Activated CD4-positive, alpha-beta T cell treated with anti-CD3 and anti-CD28 coated beads for 36 hours (primary cell): ENCODE measurements around the gene OGT. TPM values are rescaled to one million over a fixed set of nuclear protein-coding genes. Genes with fewer than 3 reads are reported as not detected.

Experiments
- ATAC-seq: fragments of 200-7000 bp; cut with Tn5 transposase; one replicate; pipeline ENCODE4 v1.10.0; 2021; ENCODE audit warnings: mild to moderate bottlenecking, moderate library complexity
- CTCF ChIA-PET: fragments of 350-600 bp; sonication (Branson Sonifier 250); formaldehyde crosslinking; loops from one replicate; lab custom pipeline; 2021; ENCODE audit warnings: antibody characterized with exemption; lab: Charles Lee
- POLR2A ChIA-PET: fragments of 350-600 bp; sonication (Branson Sonifier 250); formaldehyde crosslinking; loops from one replicate; lab custom pipeline; 2021; ENCODE audit warnings: antibody characterized with exemption, inconsistent platforms; lab: Charles Lee
- DNase-seq: peaks from one replicate; pipeline ENCODE4 v3.0.0-alpha.2; 2020
- H3K27ac Mint-ChIP-seq: one replicate; pipeline ENCODE4 v1.8.0; 2021; ENCODE audit warnings: mixed read lengths
- H3K27me3 Mint-ChIP-seq: one replicate; pipeline ENCODE4 v1.8.0; 2021; ENCODE audit warnings: mixed read lengths
- H3K36me3 Mint-ChIP-seq: one replicate; pipeline ENCODE4 v1.8.0; 2021; ENCODE audit warnings: low read depth, mixed read lengths
- H3K4me1 Mint-ChIP-seq: one replicate; pipeline ENCODE4 v1.8.0; 2021; ENCODE audit warnings: mixed read lengths
- H3K4me3 Mint-ChIP-seq: one replicate; pipeline ENCODE4 v1.8.0; 2021; ENCODE audit warnings: mild to moderate bottlenecking, moderate library complexity, mixed read lengths
- H3K9me3 Mint-ChIP-seq: one replicate; pipeline ENCODE4 v1.8.0; 2021; ENCODE audit warnings: low read depth, mixed read lengths
- intact Hi-C, 2 experiments: fragments of 100-400 bp; cut with DNase I in 1 of 2; cut with micrococcal nuclease in 1 of 2; formaldehyde crosslinking; loops; one replicate each; pipeline versions ENCODE4 v1.14.2 to v1.15.1; 2022 to 2024; cut with DNase I, micrococcal nuclease
- total RNA-seq, 2 experiments: library from RNA; stranded (reverse); gene quantifications; one replicate each; pipeline ENCODE4 v1.2.3, GENCODE V29; 2021

Gene OGT
- total RNA-seq, 2 experiments from 2014 or later = 331 to 339 TPM

DNA sequence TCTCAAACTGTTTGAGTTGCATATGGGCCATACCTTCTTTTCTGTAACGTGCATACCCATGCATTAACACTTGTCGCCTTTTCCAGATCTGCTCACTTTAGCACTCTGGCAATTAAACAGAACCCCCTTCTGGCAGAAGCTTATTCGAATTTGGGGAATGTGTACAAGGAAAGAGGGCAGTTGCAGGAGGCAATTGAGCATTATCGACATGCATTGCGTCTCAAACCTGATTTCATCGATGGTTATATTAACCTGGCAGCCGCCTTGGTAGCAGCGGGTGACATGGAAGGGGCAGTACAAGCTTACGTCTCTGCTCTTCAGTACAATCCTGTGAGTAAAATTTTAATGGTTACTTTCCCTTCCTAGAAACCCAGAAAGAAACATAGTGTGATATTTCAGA, 4.8 kb downstream of the OGT start:
- Mint-ChIP-seq H3K27ac (peak overlapping the region; percentile 73), H3K4me1 (peaks cover 29% of the 10 kb centered on the region), H3K27me3 (no peaks in the 10 kb centered on the region), H3K36me3 (peaks cover 81% of the 10 kb centered on the region), H3K4me3 (peak overlapping the region; percentile 96), H3K9me3 (no peaks in the 10 kb centered on the region)
- POLR2A ChIA-PET = no interaction called here
- CTCF ChIA-PET = interaction anchor here (1.2 kb wide), 1 partner anchor 26 kb away, joined by 3 read pairs; no protein-coding TSS in a partner anchor
- ATAC-seq (no peak), DNase-seq (no peak)
- intact Hi-C loops = loop anchor here in 1 of 2 experiments (10.0 kb wide), 1 partner anchor 737 kb away; the partner anchor contains the start of gene RPS4X

DNA sequence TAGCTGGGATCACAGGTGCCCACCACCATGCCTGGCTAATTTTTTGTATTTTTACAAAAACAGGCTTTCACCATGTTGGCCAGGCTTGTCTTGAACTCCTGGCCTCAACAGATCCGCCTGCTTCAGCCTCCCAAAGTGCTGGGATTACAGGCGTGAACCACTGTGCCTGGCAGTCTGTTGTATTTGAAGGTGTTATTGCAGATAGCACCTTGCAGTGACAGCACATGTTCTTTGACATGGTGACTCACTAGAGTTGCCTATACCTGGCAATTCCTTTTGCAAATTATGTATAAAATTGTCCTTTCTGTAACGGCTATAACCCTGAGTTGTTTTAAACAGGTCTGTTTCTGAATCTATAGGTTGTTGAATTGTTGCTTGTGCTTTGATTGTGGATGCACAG, 7.9 kb downstream of the OGT start:
- POLR2A ChIA-PET = interaction anchor here (6.1 kb wide), 1 partner anchor 8 kb away, joined by 56 read pairs; the partner anchor contains the start of gene OGT
- Mint-ChIP-seq H3K27ac (peak overlapping the region; percentile 98), H3K4me3 (peak overlapping the region; percentile 96), H3K4me1 (peaks cover 50% of the 10 kb centered on the region), H3K36me3 (peaks cover 74% of the 10 kb centered on the region), H3K27me3 (no peaks in the 10 kb centered on the region), H3K9me3 (no peaks in the 10 kb centered on the region)
- peak; percentile 25 for ATAC-seq
- intact Hi-C loops = loop anchor here (1.0 to 2.0 kb wide), 3 partner anchors 8 to 78 kb away; partner anchors contain the start of gene CXCR3 (in 2 of the 2)
- DNase-seq = peak; percentile 20
- CTCF ChIA-PET = interaction anchor here (0.9 kb wide), 1 partner anchor 46 kb away, joined by 3 read pairs; no protein-coding TSS in a partner anchor

DNA sequence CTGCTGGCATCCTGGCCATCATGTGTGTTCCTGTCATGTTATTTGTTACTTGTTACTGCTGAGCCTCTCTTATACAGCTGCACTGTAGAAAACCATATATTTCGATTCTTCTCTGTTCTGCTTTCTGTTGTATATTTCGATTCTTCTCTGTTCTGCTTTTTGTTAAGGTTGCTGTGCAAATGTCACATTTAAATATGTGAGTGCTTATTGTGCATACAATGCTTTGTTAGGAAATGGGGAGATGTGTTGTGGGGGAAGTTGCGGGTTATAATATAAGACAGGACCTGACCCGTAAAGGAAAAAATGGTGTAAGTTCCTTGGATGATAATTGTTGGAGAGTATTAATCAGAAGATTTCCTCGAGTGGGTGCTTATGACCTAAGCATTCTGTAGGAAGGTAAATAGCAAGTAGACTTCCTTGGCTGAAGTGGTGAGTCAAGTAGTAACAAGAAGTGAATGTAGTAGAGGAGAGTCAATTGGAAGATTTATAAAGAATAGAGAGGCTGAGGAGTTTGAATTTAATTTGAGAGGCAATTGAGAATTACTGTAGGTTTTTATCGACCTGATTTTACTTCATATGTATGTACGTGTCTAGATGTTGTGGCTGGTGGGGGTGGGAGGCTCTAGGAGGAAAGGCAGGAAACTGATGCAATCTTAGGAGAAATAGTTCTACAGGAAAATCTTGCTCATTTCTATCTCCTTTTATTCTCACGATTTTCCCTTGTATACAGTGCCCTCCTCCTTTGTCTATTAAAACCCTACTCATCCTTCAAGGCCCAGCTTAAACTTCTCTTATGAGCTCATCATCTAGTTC, 8.5 kb downstream of the OGT start:
- intact Hi-C loops = loop anchor here (1.0 to 2.0 kb wide), 3 partner anchors 9 to 77 kb away; partner anchors contain the start of gene CXCR3 (in 2 of the 2)
- peaks cover 54% of the 10 kb centered on the region for H3K4me1 Mint-ChIP-seq
- ATAC-seq (peak; percentile 60), DNase-seq (peak; percentile 49)
- H3K27me3 Mint-ChIP-seq = no peaks in the 10 kb centered on the region
- H3K27ac Mint-ChIP-seq = peak overlapping the region; percentile 98
- no peaks in the 10 kb centered on the region for H3K9me3 Mint-ChIP-seq
- CTCF ChIA-PET = interaction anchor here (0.8 to 1.4 kb wide), 3 partner anchors 10 to 111 kb away, joined by 3 to 5 read pairs (median 3); no protein-coding TSS in a partner anchor
- POLR2A ChIA-PET = interaction anchor here (0.6 to 6.1 kb wide), 2 partner anchors 8 to 77 kb away, joined by 3 to 56 read pairs; partner anchors contain the start of gene OGT
- peaks cover 73% of the 10 kb centered on the region for H3K36me3 Mint-ChIP-seq
- peak overlapping the region; percentile 96 for H3K4me3 Mint-ChIP-seq

DNA sequence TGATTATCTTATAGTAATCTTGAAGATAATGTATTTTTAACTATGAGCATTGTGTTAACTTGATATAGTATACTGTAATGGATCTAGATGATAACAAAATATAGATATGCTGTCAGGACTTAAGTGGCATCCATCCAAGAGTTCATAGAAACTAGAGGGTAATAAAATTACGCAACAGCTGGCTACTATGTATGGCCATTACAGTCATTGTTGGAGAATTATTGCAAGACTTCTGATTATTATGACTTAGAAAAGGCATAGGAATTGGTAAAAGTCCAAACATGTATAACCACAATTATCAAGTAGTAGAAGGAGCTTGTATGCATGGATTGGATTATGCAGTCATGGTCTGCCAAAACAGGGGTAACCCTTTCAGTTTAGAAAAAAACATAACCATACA, 9.5 kb downstream of the OGT start:
- intact Hi-C loops = no loop called here

DNA sequence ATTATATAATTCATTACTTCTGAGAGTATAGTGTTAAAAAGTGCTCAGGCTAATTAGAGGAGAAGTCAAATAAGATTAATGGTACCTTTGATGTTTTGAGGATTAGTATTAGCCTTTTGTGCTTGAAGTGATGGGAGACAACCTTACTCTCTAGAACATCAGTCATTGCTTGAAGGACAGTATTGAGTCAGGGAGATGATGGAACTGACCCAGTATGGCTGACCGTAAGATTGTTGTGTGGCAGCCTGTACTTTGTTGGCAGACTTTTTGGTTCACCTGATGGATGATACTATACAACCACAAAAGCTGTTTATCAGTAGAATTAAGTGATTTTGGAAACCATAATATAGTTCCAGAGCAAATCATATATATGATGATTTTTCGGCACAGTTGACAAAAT, 9.9 kb downstream of the OGT start:
- DNase-seq (no peak), ATAC-seq (no peak)
- CTCF ChIA-PET = interaction anchor here (1.4 to 1.6 kb wide), 2 partner anchors 8 to 109 kb away, joined by 3 to 6 read pairs; no protein-coding TSS in a partner anchor
- intact Hi-C loops = no loop called here
- Mint-ChIP-seq H3K27ac (peak overlapping the region; percentile 98), H3K9me3 (no peaks in the 10 kb centered on the region), H3K4me1 (peaks cover 60% of the 10 kb centered on the region), H3K4me3 (peak overlapping the region; percentile 96), H3K27me3 (no peaks in the 10 kb centered on the region), H3K36me3 (peaks cover 75% of the 10 kb centered on the region)
- POLR2A ChIA-PET = interaction anchor here (0.9 to 6.1 kb wide), 2 partner anchors 10 to 97 kb away, joined by 3 to 56 read pairs; partner anchors contain the start of gene OGT

More for the DNA sequence above, 9.5 kb downstream of the OGT start:
- Mint-ChIP-seq H3K27me3 (no peaks in the 10 kb centered on the region), H3K4me3 (peak overlapping the region; percentile 96), H3K9me3 (no peaks in the 10 kb centered on the region), H3K27ac (peak overlapping the region; percentile 98), H3K36me3 (peaks cover 76% of the 10 kb centered on the region), H3K4me1 (peaks cover 59% of the 10 kb centered on the region)
- ATAC-seq (no peak), DNase-seq (no peak)
- POLR2A ChIA-PET = interaction anchor here (0.9 to 6.1 kb wide), 2 partner anchors 9 to 97 kb away, joined by 3 to 56 read pairs; partner anchors contain the start of gene OGT
- CTCF ChIA-PET = interaction anchor here (0.8 to 1.6 kb wide), 3 partner anchors 8 to 110 kb away, joined by 3 to 6 read pairs (median 5); no protein-coding TSS in a partner anchor

DNA sequence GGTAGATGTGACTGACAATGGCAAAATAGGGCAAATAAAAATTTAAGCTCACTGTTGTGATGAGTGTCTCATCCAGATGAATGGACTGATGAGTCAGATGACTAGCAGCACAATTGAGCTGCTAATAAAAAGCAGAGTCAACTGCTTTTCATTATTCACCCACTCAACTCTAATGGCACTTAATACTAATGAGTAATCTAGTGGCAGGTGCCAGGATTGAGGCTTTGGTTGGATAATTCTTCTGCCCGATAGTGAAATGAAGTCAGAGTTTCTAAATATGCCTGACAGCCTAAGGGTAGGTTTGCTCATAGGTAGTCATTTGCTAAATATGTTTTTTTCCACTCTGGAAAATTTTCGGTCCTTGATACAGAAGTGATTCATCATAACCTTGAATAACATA, 10.4 kb downstream of the OGT start:
- DNase-seq (no peak), ATAC-seq (peak; percentile 50)
- peaks cover 63% of the 10 kb centered on the region for H3K4me1 Mint-ChIP-seq
- H3K9me3 Mint-ChIP-seq = no peaks in the 10 kb centered on the region
- no peaks in the 10 kb centered on the region for H3K27me3 Mint-ChIP-seq
- peak overlapping the region; percentile 98 for H3K27ac Mint-ChIP-seq
- POLR2A ChIA-PET = interaction anchor here (6.1 kb wide), 1 partner anchor 10 kb away, joined by 56 read pairs; the partner anchor contains the start of gene OGT
- H3K36me3 Mint-ChIP-seq = peaks cover 77% of the 10 kb centered on the region
- H3K4me3 Mint-ChIP-seq = peak overlapping the region; percentile 96
- CTCF ChIA-PET = interaction anchor here (1.6 kb wide), 1 partner anchor 9 kb away, joined by 6 read pairs; no protein-coding TSS in a partner anchor
- intact Hi-C loops = no loop called here

DNA sequence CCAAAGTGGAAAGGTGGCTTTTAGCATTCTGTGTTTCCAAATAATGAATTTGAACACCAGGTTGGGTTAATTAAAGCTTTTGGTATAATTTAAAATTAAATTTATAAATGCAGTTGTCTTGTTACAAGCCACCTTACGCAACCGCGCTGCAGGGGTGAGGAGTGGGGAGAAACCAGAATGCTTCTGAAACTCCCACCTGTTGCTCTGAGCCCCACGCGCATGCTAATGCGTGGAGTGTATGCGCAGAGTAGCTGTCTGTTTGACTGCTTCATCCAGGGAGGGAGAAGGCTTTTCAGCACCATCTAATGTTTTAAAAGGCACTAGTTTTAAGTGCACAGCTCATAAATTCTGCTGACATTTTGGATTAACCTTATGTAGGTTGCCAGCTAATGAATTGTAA, 12.5 kb downstream of the OGT start:
- Mint-ChIP-seq H3K4me1 (peaks cover 65% of the 10 kb centered on the region), H3K36me3 (peaks cover 64% of the 10 kb centered on the region), H3K27ac (peak overlapping the region; percentile 68), H3K4me3 (no peak overlapping the region), H3K9me3 (no peaks in the 10 kb centered on the region), H3K27me3 (no peaks in the 10 kb centered on the region)
- ChIA-PET CTCF (interaction anchor here (2.0 kb wide), 1 partner anchor 10 kb away, joined by 16 read pairs; no protein-coding TSS in a partner anchor), POLR2A (interaction anchor here (6.1 kb wide), 1 partner anchor 12 kb away, joined by 56 read pairs; the partner anchor contains the start of gene OGT)
- no peak for DNase-seq
- ATAC-seq = no peak
- intact Hi-C loops = no loop called here

DNA sequence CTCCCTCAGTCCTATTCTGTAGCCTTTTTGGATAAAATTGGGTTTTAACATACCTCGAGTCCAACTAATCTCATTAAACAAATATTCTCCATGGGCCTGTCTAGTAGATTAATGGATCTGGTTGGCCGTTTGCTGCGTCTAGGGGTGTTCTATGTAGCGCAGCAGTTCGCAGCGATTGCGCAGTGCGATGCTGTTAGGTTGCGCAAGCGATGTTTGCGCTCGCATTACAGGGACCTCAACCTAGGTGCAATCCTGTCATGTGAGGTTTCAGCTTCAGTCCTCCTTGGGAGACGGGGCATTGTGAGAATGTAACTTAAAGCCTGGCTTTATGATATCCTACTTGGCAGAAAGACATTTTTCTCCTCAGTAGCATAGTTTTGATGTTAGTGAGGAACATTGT, 14.0 kb downstream of the OGT start:
- Mint-ChIP-seq H3K36me3 (peaks cover 60% of the 10 kb centered on the region), H3K4me1 (peaks cover 59% of the 10 kb centered on the region), H3K4me3 (no peak overlapping the region), H3K9me3 (no peaks in the 10 kb centered on the region), H3K27me3 (no peaks in the 10 kb centered on the region), H3K27ac (no peak overlapping the region)
- DNase-seq (no peak), ATAC-seq (no peak)
- POLR2A ChIA-PET = interaction anchor here (6.1 kb wide), 1 partner anchor 14 kb away, joined by 56 read pairs; the partner anchor contains the start of gene OGT
- intact Hi-C loops = no loop called here
- CTCF ChIA-PET = interaction anchor here (1.2 kb wide), 1 partner anchor 105 kb away, joined by 3 read pairs; no protein-coding TSS in a partner anchor

DNA sequence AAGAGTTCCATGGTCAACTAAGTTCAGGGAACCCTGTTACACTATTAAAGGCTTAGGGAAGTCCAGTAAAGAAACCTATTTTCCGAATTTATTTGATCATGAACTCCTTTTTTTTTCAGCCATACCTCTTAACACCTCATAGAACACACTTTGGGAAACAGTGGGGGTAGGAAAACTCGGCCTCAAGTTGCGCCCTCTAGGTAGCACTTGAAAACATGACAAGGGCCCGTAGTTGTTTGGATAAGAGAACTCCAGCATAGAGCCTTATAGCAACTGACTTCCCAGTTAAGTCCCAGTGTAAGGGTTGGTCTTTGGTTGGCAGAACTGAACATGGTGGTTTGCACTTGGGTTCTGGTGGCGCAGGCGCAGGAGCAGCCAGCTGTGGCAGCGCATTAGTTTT, 14.4 kb downstream of the OGT start:
- Mint-ChIP-seq H3K27ac (no peak overlapping the region), H3K4me1 (peaks cover 56% of the 10 kb centered on the region), H3K27me3 (no peaks in the 10 kb centered on the region), H3K36me3 (peaks cover 56% of the 10 kb centered on the region), H3K4me3 (no peak overlapping the region), H3K9me3 (no peaks in the 10 kb centered on the region)
- ChIA-PET CTCF (no interaction called here), POLR2A (no interaction called here)
- ATAC-seq = no peak
- intact Hi-C loops = no loop called here
- DNase-seq = no peak

DNA sequence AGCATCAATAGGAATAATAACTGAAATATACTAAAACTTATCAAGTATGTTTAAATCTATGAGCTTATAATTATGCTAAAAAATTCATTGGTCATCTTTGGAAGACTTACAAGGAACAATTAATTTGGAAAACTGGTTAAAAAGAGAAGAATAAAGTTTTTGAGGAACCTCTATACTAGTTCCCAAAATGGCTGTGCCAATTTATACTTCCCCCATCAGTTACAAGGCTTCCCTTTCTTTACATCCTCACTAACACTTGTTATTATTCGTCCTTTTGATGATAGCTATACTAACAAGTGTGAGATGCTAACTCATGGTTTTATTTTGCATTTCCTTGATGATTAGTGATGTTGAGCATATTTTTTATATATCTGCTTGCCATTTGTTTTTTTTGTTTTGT, 17.1 kb downstream of the OGT start:
- peaks cover 35% of the 10 kb centered on the region for H3K4me1 Mint-ChIP-seq
- ATAC-seq (no peak), DNase-seq (no peak)
- no peaks in the 10 kb centered on the region for H3K9me3 Mint-ChIP-seq
- ChIA-PET CTCF (interaction anchor here (0.6 to 2.0 kb wide), 4 partner anchors 15 to 32 kb away, joined by 3 to 5 read pairs (median 4); no protein-coding TSS in a partner anchor), POLR2A (interaction anchor here (0.5 to 1.4 kb wide), 3 partner anchors 17 to 181 kb away, joined by 4 to 7 read pairs (median 5); partner anchors contain the start of gene OGT)
- H3K27ac Mint-ChIP-seq = peak overlapping the region; percentile 55
- no peak overlapping the region for H3K4me3 Mint-ChIP-seq
- H3K27me3 Mint-ChIP-seq = no peaks in the 10 kb centered on the region
- H3K36me3 Mint-ChIP-seq = peaks cover 44% of the 10 kb centered on the region
- intact Hi-C loops = no loop called here
